ENCODE measurements around the gene FASN.

GRCh38 chr17:82059272-82060000 is 38.6 kb downstream of the FASN start:
- no peak for TF ChIP-seq EP300 (IDR thresholded peaks at IDR 0.05)
- TF ChIP-seq CTCF (IDR thresholded peaks at IDR 0.05), result no peak
- no peak for TF ChIP-seq POLR2A (IDR thresholded peaks at IDR 0.05; ENCODE audit: low read depth)
